KBM-7 (cell line): ENCODE data around the gene SDCCAG8.
A peak's percentile ranks its signal among the peaks of the same experiment; 100 is the strongest.
"Not testable (repeated sequence)": the region's sequence is repeated elsewhere in the genome, so short reads cannot be mapped to it uniquely, and the experiment has no call there.

Source experiments
- DNase-seq: peaks from one replicate; pipeline ENCODE4 v3.0.0-alpha.2; 2015
- in situ Hi-C: fragments of 300-500 bp; cut with MboI; formaldehyde crosslinking; loops from 2 replicates; pipeline ENCODE4 v1.14.3; 2020; ENCODE audit warnings: low sequenced_read_pairs, low pct_unique_long_range_greater_than_20kb, mixed read lengths

SDCCAG8 gene

GRCh38 chr1:243315455-243315854 lies 59.6 kb downstream of the SDCCAG8 start:
- in situ Hi-C loops = no loop called here
- no peak for DNase-seq

GRCh38 chr1:243315893-243316292 lies 60.1 kb downstream of the SDCCAG8 start:
- in situ Hi-C loops = no loop called here
- no peak for DNase-seq

- DNase-seq = no peak
Measured at GRCh38 chr1:243316366-243316989, 60.6 kb downstream of the SDCCAG8 start.

GRCh38 chr1:243320224-243320623 lies 64.4 kb downstream of the SDCCAG8 start:
- in situ Hi-C loops = no loop called here
- DNase-seq = no peak

More at GRCh38 chr1:243316366-243316989, 60.6 kb downstream of the SDCCAG8 start:
- in situ Hi-C loops = no loop called here

- in situ Hi-C loops = no loop called here
- no peak for DNase-seq
Measured at GRCh38 chr1:243322326-243322725, 66.5 kb downstream of the SDCCAG8 start.

- in situ Hi-C loops = no loop called here
- no peak for DNase-seq
Measured at GRCh38 chr1:243323491-243323890, 67.7 kb downstream of the SDCCAG8 start.

- peak; percentile 68 for DNase-seq
- in situ Hi-C loops = no loop called here
Measured at GRCh38 chr1:243325305-243325890, 69.6 kb downstream of the SDCCAG8 start.

- in situ Hi-C loops = no loop called here
Measured at GRCh38 chr1:243332440-243332839, 76.6 kb downstream of the SDCCAG8 start.

GRCh38 chr1:243335292-243335691 lies 79.5 kb downstream of the SDCCAG8 start:
- no peak for DNase-seq
- in situ Hi-C loops = no loop called here

More at GRCh38 chr1:243332440-243332839, 76.6 kb downstream of the SDCCAG8 start:
- no peak for DNase-seq

- in situ Hi-C loops = no loop called here
- DNase-seq = no peak
Measured at GRCh38 chr1:243336163-243336562, 80.3 kb downstream of the SDCCAG8 start.

GRCh38 chr1:243338848-243339247 lies 83.0 kb downstream of the SDCCAG8 start:
- DNase-seq, in situ Hi-C loops: not testable (repeated sequence)

- DNase-seq = no peak
- in situ Hi-C loops = no loop called here
Measured at GRCh38 chr1:243341074-243341473, 85.2 kb downstream of the SDCCAG8 start.

- in situ Hi-C loops = no loop called here
- DNase-seq = peak; percentile 50
Measured at GRCh38 chr1:243343970-243344937, 88.4 kb downstream of the SDCCAG8 start.

- DNase-seq = no peak
- in situ Hi-C loops = no loop called here
Measured at GRCh38 chr1:243345205-243345604, 89.4 kb downstream of the SDCCAG8 start.

GRCh38 chr1:243346016-243346415 lies 90.2 kb downstream of the SDCCAG8 start:
- DNase-seq = no peak
- in situ Hi-C loops = no loop called here

- in situ Hi-C loops = no loop called here
- DNase-seq = no peak
Measured at GRCh38 chr1:243346468-243346867, 90.6 kb downstream of the SDCCAG8 start.

- no peak for DNase-seq
- in situ Hi-C loops = no loop called here
Measured at GRCh38 chr1:243348331-243348730, 92.5 kb downstream of the SDCCAG8 start.

GRCh38 chr1:243349128-243349527 lies 93.3 kb downstream of the SDCCAG8 start:
- no peak for DNase-seq
- in situ Hi-C loops = no loop called here

- in situ Hi-C loops = no loop called here
Measured at GRCh38 chr1:243351337-243351736, 95.5 kb downstream of the SDCCAG8 start.

More at GRCh38 chr1:243351337-243351736, 95.5 kb downstream of the SDCCAG8 start:
- DNase-seq = no peak
